HCT116 (cell line): Measurements from ENCODE around the gene TEX19. TPM values are rescaled to one million over a fixed set of nuclear protein-coding genes. Genes with fewer than 3 reads are reported as not detected.

Source experiments
- CEBPB ChIP-seq: IDR thresholded peaks from 2 replicates; pipeline ENCODE4 v1.6.1; 2012; ENCODE audit warnings: low read depth
- EGR1 ChIP-seq: IDR thresholded peaks from 2 replicates; pipeline ENCODE4 v1.6.1; 2012; ENCODE audit warnings: low read depth
- EZH2 ChIP-seq: fragments of 200-600 bp; sonication (generic); IDR thresholded peaks from 2 replicates; pipeline ENCODE4 v1.6.1; 2017; ENCODE audit warnings: antibody characterized with exemption, mixed run types
- FOSL1 ChIP-seq: IDR thresholded peaks from 2 replicates; pipeline ENCODE4 v1.6.1; 2012; ENCODE audit warnings: low read depth
- JUND ChIP-seq: IDR thresholded peaks from 2 replicates; pipeline ENCODE4 v1.6.1; 2012
- POLR2A ChIP-seq: IDR thresholded peaks from 2 replicates; pipeline ENCODE4 v1.7.0; 2011; ENCODE audit warnings: borderline replicate concordance; ENCODE audit not compliant: insufficient read depth, insufficient read length; ENCODE audit errors: extremely low read depth
- RAD21 ChIP-seq: IDR thresholded peaks from 2 replicates; pipeline ENCODE4 v1.6.1; 2012; ENCODE audit warnings: low read depth, mild to moderate bottlenecking
- SIN3A ChIP-seq: IDR thresholded peaks from 2 replicates; pipeline ENCODE4 v1.6.1; 2012; ENCODE audit warnings: low read depth
- SP1 ChIP-seq: IDR thresholded peaks from 2 replicates; pipeline ENCODE4 v1.6.1; 2012; ENCODE audit warnings: low read depth
- TCF7L2 ChIP-seq: IDR thresholded peaks from 2 replicates; pipeline ENCODE4 v1.7.0; 2011; ENCODE audit warnings: borderline replicate concordance, inconsistent platforms; ENCODE audit not compliant: insufficient read depth, insufficient read length; ENCODE audit errors: extremely low read depth
- YY1 ChIP-seq: IDR thresholded peaks from 2 replicates; pipeline ENCODE4 v1.6.1; 2011; ENCODE audit warnings: low read length, low read depth, moderate library complexity, mild to moderate bottlenecking; ENCODE audit not compliant: insufficient replicate concordance; ENCODE audit errors: extremely low read depth
- ZBTB33 ChIP-seq: IDR thresholded peaks from 2 replicates; pipeline ENCODE4 v1.6.1; 2011; ENCODE audit warnings: mild to moderate bottlenecking, low read length, moderate library complexity; ENCODE audit not compliant: insufficient replicate concordance; ENCODE audit errors: extremely low read depth
- ZFX ChIP-seq: fragments of 450-650 bp; IDR thresholded peaks from 2 replicates; pipeline ENCODE4 v1.6.1; 2017
- total RNA-seq: library from RNA; stranded (reverse); gene quantifications from one replicate; pipeline ENCODE4 v1.2.1, GENCODE V29; 2021; ENCODE audit not compliant: unreplicated experiment
- TF ChIP-seq, protein P1 (sequence below): IDR thresholded peaks from 2 replicates; pipeline ENCODE4 v1.6.1; 2012; ENCODE audit warnings: low read depth
- TF ChIP-seq, protein P2 (sequence below): IDR thresholded peaks from 2 replicates; pipeline ENCODE4 v1.6.1; 2012

TEX19 gene
- total RNA-seq, 1 experiment from 2014 or later, result 2.1 TPM

GRCh38 chr17:82338858-82339633, 20.0 kb upstream of the TEX19 start (continued):
- TF ChIP-seq, protein P1, sequence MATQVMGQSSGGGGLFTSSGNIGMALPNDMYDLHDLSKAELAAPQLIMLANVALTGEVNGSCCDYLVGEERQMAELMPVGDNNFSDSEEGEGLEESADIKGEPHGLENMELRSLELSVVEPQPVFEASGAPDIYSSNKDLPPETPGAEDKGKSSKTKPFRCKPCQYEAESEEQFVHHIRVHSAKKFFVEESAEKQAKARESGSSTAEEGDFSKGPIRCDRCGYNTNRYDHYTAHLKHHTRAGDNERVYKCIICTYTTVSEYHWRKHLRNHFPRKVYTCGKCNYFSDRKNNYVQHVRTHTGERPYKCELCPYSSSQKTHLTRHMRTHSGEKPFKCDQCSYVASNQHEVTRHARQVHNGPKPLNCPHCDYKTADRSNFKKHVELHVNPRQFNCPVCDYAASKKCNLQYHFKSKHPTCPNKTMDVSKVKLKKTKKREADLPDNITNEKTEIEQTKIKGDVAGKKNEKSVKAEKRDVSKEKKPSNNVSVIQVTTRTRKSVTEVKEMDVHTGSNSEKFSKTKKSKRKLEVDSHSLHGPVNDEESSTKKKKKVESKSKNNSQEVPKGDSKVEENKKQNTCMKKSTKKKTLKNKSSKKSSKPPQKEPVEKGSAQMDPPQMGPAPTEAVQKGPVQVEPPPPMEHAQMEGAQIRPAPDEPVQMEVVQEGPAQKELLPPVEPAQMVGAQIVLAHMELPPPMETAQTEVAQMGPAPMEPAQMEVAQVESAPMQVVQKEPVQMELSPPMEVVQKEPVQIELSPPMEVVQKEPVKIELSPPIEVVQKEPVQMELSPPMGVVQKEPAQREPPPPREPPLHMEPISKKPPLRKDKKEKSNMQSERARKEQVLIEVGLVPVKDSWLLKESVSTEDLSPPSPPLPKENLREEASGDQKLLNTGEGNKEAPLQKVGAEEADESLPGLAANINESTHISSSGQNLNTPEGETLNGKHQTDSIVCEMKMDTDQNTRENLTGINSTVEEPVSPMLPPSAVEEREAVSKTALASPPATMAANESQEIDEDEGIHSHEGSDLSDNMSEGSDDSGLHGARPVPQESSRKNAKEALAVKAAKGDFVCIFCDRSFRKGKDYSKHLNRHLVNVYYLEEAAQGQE, result no peak
- TF ChIP-seq ZFX, result no peak
- TF ChIP-seq TCF7L2, result peak; percentile 23
- TF ChIP-seq JUND, result no peak
- TF ChIP-seq, protein P2, sequence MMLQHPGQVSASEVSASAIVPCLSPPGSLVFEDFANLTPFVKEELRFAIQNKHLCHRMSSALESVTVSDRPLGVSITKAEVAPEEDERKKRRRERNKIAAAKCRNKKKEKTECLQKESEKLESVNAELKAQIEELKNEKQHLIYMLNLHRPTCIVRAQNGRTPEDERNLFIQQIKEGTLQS, result no peak
- TF ChIP-seq CEBPB, result no peak
- no peak for TF ChIP-seq FOSL1
- no peak for TF ChIP-seq SP1
- no peak for TF ChIP-seq ZBTB33
- TF ChIP-seq SIN3A, result no peak
- TF ChIP-seq RAD21, result no peak
- TF ChIP-seq EZH2, result no peak
- no peak for TF ChIP-seq POLR2A
- peak; percentile 66 for TF ChIP-seq YY1
- no peak for TF ChIP-seq EGR1
